ENCODE results near the gene CHMP4A.

Gene CHMP4A

GRCh38 chr14:24212924-24213865 is at the start of gene CHMP4A:
Gene CHMP4A, minus strand, starts transcription at chr14:24213488. Its CDS starts 49 bp downstream, at chr14:24213439.
- peak; percentile 91 for DNase-seq (ENCODE audit: low read depth)

- DNase-seq (ENCODE audit: low read depth): no peak
Observed at GRCh38 chr14:24261969-24262327, 48.7 kb upstream of the CHMP4A start.

DNA sequence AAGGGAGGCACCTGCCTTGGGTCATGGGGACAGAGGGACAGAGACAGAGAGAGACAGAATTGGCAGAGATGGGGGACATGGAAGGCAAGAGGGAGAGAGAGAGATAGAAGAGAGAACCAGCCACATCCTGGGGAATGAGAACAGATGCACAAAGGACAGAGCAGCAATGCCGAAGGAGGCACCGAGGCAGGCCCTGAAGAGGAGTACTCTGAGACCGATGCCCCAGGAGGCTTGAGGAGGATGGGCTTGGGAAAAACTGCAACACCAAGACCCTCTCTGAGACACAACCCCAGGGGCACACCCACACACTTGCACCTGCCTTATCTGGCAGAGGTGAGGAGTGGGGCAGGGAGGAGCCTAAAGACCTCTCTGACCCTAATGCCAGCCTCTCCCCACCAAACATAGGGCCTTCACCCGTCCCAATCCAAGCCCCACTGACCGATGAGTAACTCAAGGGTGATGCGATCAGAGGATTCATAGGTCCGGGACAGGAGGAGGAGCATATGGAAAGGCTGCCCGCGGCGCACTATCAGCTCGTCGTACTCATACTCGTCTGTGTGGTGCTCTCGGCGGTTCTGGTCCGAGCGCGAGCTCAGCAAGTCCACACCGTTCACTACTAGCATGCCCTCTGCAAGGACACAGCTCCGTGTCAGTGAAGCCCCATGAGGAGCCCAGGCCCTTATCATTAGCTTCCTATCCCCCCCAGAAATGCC is 48.1 kb upstream of the CHMP4A start:
- DNase-seq (ENCODE audit: low read depth): no peak

- DNase-seq (ENCODE audit: low read depth): no peak
Observed at GRCh38 chr14:24260780-24261157, 47.5 kb upstream of the CHMP4A start.

GRCh38 chr14:24260026-24260779 is 46.9 kb upstream of the CHMP4A start:
- DNase-seq (ENCODE audit: low read depth): no peak

DNA sequence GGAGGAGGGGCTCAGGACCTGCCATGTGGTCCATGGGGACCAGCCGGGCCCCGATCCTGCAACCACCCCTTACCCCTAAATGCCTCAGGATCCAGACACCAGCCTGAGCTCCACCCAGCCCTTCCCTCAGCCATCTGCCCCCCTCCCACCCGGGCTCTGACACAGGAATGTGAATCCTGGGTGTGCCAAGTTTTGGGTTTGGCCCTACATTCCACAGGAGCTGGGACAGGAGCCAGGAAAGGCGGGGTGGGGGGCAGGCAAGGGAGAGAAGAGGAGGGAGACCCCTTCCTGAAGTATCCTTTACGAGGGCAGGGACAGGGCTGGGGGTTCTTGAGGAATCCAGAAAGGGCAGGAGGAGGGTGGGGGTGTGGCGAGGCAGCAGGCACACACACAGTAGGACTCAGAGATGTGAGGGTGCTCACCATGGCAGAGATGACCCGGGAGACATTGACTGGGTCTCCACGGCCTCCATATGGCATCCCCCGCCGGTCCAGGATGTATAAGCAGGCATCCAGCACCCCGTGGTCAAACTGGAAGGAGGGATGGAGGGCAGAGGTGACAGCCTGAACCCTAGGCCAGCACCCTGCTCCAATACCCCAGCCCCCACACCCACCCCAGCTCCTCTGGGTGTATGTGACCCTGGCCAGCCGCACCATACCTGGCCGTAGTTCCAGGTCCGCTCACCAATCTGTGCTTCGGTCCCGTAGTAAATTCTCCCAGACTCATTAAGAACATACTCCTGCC is 46.2 kb upstream of the CHMP4A start:
- no peak for DNase-seq (ENCODE audit: low read depth)

DNA sequence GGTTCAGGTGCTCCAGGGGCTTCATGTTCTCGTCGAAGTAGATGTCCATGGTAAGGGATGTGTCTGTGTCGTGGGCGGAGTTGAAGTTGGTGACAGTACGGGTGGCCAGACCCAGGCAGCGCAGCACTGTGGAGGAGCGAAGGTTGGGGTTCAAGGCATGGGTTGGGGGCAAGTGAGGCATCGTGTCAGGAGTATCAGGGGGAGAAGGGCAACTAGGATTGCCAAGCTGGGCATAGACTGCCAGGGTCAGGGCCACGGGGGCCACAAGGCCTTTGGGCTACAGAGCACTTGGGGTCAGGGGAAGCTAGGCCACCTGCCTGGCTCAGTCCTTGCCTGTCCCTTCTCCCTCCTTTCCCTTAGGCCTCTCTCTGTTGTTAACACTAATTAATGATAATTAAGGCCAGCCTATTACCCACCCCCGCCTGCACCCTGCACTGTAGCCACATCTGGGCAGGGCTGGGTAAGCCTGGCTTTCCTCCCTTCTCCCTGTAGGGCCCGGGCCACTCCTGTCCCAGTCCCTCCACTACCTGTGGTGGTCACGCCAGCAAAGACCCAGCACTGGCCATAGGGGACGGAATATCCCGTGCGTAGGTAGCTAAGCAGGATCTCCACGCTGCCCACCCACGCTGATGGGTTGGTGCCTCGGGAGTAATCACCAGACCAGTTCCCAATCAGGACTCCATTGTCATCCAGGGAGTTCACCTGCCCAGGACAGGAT is 45.4 kb upstream of the CHMP4A start:
- no peak for DNase-seq (ENCODE audit: low read depth)

GRCh38 chr14:24258119-24258518 is 44.8 kb upstream of the CHMP4A start:
- DNase-seq (ENCODE audit: low read depth): no peak

GRCh38 chr14:24256960-24257359 is 43.7 kb upstream of the CHMP4A start:
- no peak for DNase-seq (ENCODE audit: low read depth)

- DNase-seq (ENCODE audit: low read depth): peak; percentile 76
Observed at GRCh38 chr14:24255931-24256711, 42.8 kb upstream of the CHMP4A start.

GRCh38 chr14:24255438-24255837 is 42.1 kb upstream of the CHMP4A start:
- DNase-seq (ENCODE audit: low read depth): no peak

GRCh38 chr14:24254630-24255392 is 41.5 kb upstream of the CHMP4A start:
- DNase-seq (ENCODE audit: low read depth): no peak

DNA sequence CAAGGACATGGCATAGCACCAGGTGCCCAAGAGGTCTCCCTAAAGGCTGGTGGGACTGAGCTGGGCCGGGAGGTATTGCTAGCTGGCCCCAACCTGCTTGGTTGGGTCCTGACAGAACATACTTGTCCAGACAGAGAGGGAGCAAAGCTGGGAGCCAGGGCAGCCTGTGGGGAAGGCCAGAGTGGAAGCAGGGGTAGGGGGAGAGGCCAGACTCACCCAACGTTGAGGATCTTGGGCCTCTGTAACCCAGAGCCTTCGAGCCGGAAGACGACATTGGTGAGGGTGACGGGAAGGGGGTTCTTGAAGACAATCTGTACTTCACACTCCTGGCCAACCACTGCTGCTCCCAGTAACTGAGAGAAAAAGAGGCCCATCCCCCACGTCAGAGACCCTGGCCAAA is 40.6 kb upstream of the CHMP4A start:
- DNase-seq (ENCODE audit: low read depth): no peak

DNA sequence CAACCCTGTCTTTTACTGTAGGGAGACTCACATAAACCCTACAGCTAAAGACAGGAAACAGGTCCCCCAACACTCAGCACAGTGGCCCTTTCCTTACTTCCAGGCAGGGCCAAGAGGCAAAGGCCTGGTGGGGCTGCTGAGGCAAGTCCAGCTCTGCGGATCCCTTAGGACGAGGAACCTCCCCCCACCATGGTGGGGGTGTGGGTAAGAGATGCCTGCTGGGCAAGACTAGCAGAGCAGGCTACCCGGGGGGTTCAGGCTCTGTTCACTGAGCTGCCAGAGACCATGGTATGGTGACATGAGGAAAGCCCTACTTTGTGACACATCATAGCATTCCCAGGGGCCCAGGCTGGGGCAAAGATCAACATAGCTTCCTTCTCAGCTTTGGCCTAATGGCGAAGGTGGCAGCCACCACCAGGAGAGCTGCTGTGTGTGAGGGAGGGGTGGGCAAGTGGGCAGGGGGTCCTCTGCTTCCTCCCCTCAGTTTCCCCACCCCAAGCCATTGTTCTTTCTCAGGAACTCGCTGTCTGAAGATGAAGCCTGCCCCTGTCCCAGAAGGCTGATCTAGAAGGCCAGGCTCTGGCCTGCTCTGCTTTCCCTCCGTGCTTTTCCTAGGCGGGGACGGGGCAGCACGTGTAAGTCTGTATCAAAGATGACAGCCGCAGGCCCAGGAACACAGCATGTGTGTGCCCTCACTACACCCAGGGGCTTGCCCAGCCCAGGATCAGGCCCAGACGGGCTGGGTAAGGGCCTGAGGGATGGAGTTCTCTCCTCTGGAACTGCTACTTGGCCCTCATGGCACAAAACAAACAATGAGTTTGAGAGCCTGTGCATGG is 39.2 kb upstream of the CHMP4A start:
- DNase-seq (ENCODE audit: low read depth): no peak

DNA sequence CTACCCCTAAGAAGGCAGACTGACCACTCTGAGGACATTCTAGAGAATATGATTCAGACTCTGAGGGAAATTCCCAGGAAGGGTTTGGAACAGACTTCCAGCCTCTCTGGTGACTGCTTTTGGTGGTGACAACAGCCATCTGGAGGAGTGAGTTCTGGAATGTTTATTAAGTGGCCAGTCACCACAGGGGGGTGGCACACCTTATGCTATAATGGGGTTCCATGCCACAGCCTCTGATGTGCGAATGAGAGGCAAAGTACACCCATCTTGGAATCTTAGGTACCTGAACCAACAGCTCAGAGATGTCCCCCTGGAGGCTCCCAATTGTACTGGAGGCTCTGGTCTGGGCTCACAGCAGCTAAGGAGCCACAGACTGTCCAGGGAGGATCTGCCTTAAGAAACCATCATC is 38.6 kb upstream of the CHMP4A start:
- DNase-seq (ENCODE audit: low read depth): no peak

GRCh38 chr14:24250354-24250753 is 37.1 kb upstream of the CHMP4A start:
- DNase-seq (ENCODE audit: low read depth): no peak

GRCh38 chr14:24249230-24250021 is 36.1 kb upstream of the CHMP4A start:
- DNase-seq (ENCODE audit: low read depth): no peak

GRCh38 chr14:24247422-24247821 is 34.1 kb upstream of the CHMP4A start:
- no peak for DNase-seq (ENCODE audit: low read depth)
